SW480 (cell line): ENCODE results near the gene RPS29.
A peak's percentile ranks its signal among the peaks of the same experiment; 100 is the strongest.

Experiments used
- DNase-seq: peaks from one replicate; pipeline ENCODE4 v3.0.0-alpha.2; 2016; ENCODE audit warnings: low spot score

RPS29 gene

DNA sequence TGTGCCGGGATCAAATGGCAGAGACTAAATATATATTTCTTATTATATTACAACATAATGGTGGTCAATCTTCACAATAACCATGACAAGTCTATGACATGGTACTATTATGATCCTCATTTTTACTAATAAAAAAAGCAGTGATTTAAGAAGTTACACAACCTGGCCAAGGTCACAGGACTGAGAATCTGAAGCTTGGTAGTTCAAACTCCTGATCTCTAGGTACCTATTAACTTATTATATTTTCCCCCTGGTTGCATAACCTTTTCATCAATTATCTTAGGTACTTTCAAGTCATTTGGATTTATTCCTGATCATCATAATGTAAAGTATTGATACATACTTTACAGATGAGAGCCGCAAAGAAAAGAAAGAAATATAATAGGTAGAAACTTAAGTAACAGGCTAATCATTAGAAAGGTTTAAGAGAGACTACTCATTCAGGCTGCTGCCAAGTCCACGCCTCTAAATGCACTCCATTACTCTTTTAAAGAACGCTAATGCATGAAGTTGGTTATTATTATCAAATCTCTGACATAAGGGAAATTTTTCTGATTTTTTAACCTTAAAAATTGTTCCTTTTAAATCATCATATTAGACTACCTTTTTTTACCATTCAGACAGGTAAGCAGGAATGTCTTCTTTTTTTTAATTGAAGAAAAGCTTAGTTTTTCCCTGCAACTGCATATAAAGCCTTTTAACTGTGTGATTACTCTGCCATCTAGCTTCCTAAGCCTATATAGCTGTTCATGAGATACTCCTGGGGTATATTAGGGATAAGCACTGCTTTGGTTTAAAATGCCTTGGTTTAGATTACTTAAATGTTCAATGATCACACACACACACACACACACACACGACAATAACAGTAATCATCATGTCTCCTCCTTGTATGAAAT is 35.6 kb downstream of the RPS29 start:
- DNase-seq: peak; percentile 42

DNA sequence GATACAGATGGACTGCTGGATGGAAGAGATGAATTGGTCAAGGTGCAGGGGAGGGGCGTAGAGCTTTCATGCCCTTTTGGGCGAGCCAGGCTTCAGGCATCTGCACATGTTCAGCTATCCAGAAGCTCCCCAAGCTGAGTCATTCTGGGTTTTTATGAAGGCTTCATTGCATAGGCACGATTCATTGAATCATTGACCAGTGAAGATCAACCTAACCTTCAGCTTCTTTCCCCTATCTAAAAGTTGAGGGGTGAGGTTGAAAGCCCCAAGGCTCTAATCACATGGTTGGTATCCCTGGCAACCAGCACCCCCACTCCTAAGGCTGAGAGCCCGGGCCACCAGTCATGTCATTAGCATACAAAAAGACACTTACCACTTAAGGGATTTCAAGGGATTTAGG is 36.3 kb downstream of the RPS29 start:
- DNase-seq: peak; percentile 17

DNA sequence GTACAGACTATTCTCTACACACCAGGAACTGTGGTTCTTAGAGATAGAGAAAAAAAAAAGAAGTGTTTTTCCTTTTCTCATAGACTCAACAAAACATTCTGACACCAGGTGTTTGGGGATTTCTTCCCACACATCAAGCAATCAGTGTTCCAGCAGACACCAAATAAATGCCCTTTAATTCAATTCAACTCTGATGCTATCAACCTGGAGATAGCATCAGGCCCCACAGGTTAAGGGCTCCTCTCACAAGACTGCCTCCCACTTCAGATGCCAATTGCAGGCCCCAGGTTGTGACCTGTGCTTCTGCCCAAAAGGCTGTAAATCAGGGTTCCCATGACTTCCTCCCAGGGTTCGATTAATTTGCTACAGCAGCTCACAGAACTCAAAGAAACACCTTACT is 36.7 kb downstream of the RPS29 start:
- no peak for DNase-seq

DNA sequence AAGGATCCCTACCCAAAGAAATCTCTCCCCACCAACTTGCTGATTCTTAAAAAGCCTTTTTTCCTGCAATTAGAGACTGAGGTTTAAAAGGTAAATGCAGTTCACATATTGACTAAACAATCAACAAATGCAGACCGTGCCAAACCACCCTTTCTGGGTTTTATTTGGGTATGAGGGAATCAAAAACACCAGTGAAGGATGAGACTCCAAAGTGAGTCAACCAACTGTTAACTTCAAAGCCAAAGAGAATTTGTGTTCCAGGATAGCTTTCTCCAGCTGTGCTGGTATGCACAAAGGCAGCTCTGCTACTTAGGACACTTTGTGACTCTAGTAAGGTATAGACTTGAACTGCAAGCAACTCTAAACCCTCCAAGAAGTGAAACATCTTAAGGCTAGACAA is 39.4 kb downstream of the RPS29 start:
- DNase-seq: no peak

DNA sequence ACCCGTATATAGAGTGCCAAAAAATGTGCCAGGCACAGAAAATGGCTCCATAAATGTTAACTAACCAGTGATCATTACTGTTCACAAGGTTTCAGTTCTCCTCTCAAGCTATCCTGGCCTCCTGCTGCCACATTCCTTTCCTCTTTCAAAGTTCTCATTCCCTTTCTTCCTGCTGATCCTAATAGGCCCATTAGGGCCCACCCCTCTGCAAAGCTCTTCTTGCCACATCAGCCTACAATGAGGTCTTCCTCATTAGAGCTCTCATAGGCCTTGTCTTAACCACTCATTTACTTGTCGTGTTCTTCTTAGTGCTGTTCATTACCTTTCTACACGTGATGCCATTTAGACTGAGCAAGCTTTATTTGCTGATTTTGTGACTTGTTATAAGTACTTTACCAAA is 40.5 kb downstream of the RPS29 start:
- no peak for DNase-seq

DNA sequence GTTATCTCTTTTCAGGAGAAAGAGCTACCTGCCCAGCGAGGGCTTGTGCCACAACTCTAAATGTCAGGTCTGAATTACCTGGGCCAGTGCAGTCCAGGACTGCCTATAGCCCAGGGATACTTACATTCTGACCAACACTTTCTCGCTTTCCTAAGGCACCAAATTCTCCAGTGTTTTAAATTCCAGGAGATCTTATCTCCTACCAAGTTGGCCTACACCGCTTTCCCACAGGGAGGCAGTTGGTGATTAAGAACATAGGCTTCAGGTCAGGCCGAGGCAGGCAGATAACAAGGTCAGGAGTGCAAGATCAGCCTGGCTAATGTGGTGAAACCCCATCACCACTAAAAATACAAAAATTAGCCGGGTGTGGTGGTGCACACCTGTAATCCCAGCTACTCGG is 41.1 kb downstream of the RPS29 start:
- no peak for DNase-seq

DNA sequence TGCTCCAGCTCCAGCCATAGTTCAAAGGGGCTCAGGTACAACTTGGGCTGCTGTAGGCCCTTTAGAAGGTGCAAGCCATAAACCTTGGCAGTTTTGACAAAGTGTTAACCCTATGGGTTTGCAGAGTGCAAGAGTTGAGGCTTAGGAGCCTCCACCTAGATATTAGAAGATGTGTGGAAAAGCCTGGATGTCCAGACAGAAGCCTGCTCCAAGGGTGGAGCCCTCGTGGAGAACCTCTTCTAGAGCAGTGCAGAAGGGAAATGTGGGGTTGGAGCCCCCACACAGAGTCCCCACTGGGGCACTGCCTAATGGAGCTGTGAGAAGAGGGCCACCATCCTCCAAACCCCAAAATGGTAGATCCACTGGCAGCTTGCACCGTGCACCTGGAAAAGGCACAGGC is 45.1 kb downstream of the RPS29 start:
- DNase-seq: no peak

DNA sequence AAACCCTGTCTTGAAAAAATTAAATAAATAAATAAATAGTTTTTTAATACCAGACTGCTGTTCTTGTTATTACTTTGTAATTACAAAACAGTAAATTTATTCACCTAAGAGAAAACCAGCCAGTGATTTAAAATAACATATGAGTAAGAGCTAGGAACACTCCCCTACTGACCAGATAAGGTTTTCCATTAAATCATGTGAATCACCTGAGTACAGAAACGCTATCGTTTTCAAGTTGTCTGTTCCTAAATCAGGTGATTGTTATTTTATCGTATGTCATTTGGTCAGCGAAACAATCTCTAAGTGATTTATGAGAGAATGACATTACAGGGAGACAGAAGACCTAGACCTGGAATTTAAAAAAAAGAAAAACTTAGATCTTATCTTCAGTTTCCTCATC is 47.3 kb downstream of the RPS29 start:
- no peak for DNase-seq
